WERI-Rb-1 (cell line): Measurements from ENCODE around the gene PCDH9.

Source experiments
- DNase-seq: peaks from one replicate; pipeline ENCODE4 v3.0.0-alpha.2; 2020
- H3K27ac ChIP-seq: fragments of 250-450 bp; sonication (Bioruptor Pico); 2 replicates; pipeline ENCODE4 v1.5.1; 2020; ENCODE audit warnings: mild to moderate bottlenecking, moderate library complexity
- H3K27me3 ChIP-seq: fragments of 250-450 bp; sonication (Bioruptor Pico); 2 replicates; pipeline ENCODE4 v1.5.1; 2021; ENCODE audit warnings: mild to moderate bottlenecking, low read depth, moderate library complexity; ENCODE audit not compliant: insufficient read depth, severe bottlenecking
- H3K36me3 ChIP-seq: fragments of 250-450 bp; sonication (Bioruptor Pico); 2 replicates; pipeline ENCODE4 v1.5.1; 2020; ENCODE audit warnings: mild to moderate bottlenecking, moderate library complexity
- H3K4me3 ChIP-seq: 2 replicates; pipeline ENCODE4 v1.5.1; 2011; ENCODE audit warnings: low read depth, mild to moderate bottlenecking, control low read depth, low read length
- H3K9me3 ChIP-seq: fragments of 250-450 bp; sonication (Bioruptor Pico); 2 replicates; pipeline ENCODE4 v1.5.1; 2021; ENCODE audit warnings: mild to moderate bottlenecking, moderate library complexity; ENCODE audit not compliant: severe bottlenecking
- TF ChIP-seq, protein P1 (sequence below): IDR thresholded peaks from 2 replicates; pipeline ENCODE4 v1.5.1; 2011; ENCODE audit warnings: low read depth, mild to moderate bottlenecking, control low read depth, inconsistent platforms, low read length

Gene PCDH9

DNA sequence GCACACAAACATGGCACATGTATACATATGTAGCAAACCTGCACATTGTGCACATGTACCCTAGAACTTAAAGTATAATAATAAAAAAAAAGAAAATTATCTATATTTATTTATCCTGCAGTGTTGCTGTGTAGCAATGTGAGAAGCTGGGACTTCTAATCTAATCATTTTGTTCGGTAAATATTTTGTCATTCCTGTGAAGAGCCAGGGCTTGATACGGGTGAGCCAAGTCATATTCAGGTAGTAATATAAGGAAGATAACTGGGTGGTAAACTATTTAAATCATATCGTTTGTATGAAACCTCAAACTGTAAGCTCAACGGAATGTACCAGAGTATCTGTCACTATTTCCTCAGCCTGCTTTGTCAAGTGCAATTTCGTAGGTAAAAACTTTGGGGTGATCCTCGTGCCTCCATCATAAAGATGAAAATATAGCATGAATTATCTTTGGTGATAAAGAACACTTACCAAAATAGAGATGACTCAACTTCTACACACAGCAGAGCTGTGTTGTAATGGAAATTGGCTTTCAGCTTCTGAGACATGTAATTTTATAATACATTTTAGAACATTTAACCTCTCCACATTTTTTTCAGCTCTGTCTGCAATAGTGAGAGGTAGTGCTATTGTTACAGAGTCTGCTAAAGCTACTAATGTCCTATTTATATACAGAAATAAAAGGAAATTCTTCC is 92.9 kb downstream of the PCDH9 start:
- Histone ChIP-seq H3K9me3 (no peaks in the 10 kb centered on the region), H3K4me3 (no peak overlapping the region), H3K27me3 (no peaks in the 10 kb centered on the region), H3K27ac (no peak overlapping the region), H3K36me3 (no peaks in the 10 kb centered on the region)
- TF ChIP-seq, protein P1, sequence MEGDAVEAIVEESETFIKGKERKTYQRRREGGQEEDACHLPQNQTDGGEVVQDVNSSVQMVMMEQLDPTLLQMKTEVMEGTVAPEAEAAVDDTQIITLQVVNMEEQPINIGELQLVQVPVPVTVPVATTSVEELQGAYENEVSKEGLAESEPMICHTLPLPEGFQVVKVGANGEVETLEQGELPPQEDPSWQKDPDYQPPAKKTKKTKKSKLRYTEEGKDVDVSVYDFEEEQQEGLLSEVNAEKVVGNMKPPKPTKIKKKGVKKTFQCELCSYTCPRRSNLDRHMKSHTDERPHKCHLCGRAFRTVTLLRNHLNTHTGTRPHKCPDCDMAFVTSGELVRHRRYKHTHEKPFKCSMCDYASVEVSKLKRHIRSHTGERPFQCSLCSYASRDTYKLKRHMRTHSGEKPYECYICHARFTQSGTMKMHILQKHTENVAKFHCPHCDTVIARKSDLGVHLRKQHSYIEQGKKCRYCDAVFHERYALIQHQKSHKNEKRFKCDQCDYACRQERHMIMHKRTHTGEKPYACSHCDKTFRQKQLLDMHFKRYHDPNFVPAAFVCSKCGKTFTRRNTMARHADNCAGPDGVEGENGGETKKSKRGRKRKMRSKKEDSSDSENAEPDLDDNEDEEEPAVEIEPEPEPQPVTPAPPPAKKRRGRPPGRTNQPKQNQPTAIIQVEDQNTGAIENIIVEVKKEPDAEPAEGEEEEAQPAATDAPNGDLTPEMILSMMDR = no peak
- no peak for DNase-seq

DNA sequence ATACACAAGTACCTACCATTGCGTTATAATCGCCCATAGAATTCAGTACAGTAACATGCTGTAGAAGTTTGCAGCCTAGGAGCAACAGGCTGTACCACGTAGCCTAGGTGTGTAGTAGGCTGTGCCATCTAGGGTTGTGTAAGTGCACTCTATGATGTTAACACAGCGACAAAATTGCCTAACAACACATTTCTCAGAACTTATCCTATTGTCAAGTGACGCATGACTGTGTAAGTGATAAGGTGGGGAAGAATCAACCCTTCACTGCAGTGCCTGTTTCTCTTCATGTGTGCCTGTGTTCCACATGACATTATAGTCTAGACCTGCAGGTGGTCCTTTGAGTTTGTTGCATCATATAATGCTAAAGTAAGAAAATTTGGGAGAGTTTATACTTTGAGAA is 94.0 kb downstream of the PCDH9 start:
- no peak overlapping the region for H3K4me3 ChIP-seq
- no peaks in the 10 kb centered on the region for H3K36me3 ChIP-seq
- no peak overlapping the region for H3K27ac ChIP-seq
- no peak for DNase-seq
- no peaks in the 10 kb centered on the region for H3K9me3 ChIP-seq
- no peaks in the 10 kb centered on the region for H3K27me3 ChIP-seq
- TF ChIP-seq, protein P1 = no peak

DNA sequence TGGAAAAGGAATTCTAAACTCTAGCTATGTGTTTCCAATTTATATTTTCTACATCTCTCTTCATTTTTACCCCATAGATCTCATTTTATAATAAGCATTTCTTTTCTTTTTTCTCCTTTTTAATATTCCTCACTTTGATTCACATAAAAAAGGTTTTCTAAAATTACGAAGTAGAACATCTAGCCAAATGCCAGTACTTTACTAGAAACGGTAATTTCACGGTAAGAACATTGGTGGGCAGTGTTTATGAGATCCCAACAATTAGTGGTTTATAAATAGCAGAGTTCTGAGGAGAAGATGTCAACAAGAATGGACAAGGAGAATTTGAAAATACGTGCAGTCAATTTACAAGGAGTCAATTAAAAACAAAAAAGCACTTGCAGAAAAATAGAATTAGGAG is 94.8 kb downstream of the PCDH9 start:
- TF ChIP-seq, protein P1 = no peak
- Histone ChIP-seq H3K27me3 (no peaks in the 10 kb centered on the region), H3K9me3 (no peaks in the 10 kb centered on the region), H3K4me3 (no peak overlapping the region), H3K27ac (no peak overlapping the region), H3K36me3 (no peaks in the 10 kb centered on the region)
- no peak for DNase-seq

DNA sequence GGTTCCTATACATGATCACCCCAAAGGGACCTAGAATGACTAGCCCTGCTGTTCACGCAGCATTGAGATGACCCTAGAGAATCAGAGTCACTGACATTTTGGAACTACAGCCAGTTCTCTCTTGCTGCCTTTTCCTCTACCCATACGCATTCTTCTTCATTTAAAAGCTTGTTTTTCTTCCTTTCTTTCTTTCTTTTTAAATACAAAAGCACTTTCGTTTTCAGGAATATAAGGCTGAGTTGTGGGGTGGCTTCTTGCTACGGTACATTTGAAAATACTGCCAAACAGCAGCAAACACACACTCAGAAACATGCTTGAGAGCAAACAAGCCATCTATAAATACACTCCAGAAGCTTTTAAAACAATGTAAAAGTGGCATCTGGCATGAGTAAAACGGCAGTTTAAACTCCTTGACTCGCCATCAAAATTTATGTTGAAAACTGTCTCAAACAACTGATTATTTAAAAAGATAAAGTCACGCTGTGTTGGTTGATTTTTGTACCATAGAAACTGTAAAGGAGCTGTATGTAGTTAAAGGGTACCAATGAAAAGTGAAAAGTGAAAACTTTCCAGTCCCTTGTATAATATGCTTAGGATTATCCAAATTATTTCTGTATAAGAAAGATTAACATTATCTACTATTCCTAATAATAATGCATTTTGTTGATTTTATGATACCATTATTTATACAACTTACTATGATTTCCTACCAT is 95.6 kb downstream of the PCDH9 start:
- TF ChIP-seq, protein P1 = no peak
- Histone ChIP-seq H3K27ac (no peak overlapping the region), H3K9me3 (no peaks in the 10 kb centered on the region), H3K27me3 (no peaks in the 10 kb centered on the region), H3K4me3 (no peak overlapping the region), H3K36me3 (no peaks in the 10 kb centered on the region)
- no peak for DNase-seq

DNA sequence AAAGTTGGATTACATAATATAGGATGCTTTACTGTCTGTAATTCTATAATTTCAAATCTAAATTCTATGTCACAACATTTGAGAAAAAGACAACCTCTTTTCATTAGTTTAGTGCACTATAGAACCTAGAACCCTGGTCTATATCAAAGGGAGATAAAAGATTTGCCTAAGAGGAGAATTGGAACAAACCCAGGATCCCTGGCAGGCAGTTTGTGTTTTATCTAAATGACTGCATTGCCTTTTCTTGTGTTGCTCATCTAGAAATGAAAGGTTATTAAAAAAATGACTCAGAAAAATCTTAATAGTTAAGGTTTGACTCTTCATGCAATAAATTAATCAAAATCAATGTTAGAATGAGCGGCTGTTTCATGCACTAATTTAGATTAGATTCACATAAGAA is 96.7 kb downstream of the PCDH9 start:
- H3K9me3 ChIP-seq = no peaks in the 10 kb centered on the region
- no peaks in the 10 kb centered on the region for H3K27me3 ChIP-seq
- no peak overlapping the region for H3K27ac ChIP-seq
- no peaks in the 10 kb centered on the region for H3K36me3 ChIP-seq
- TF ChIP-seq, protein P1 = no peak
- no peak for DNase-seq
- no peak overlapping the region for H3K4me3 ChIP-seq

DNA sequence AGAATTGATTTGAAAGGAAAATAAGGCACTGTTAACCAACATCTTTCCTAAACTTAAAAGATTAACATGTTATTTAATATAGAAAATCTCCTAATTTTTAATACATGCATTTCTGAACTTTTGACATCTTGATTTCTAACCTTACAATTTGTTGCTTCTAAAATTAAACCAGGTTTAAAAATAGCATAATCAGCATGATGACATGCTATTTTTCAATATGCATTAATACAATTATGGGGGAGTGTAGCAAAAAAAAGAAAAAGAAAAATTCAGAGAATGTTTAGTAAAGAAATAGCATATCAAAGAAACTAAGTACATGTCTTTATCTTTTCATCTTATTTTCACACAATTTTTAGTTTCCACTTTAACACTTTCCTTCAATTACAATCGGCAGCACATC is 98.7 kb downstream of the PCDH9 start:
- no peaks in the 10 kb centered on the region for H3K27me3 ChIP-seq
- no peak for DNase-seq
- TF ChIP-seq, protein P1 = no peak
- no peaks in the 10 kb centered on the region for H3K9me3 ChIP-seq
- no peak overlapping the region for H3K4me3 ChIP-seq
- H3K36me3 ChIP-seq = no peaks in the 10 kb centered on the region
- no peak overlapping the region for H3K27ac ChIP-seq
